LNCAP (cell line): ENCODE results near the gene HDAC3.

ENCODE experiments used
- CTCF ChIP-seq: fragments of 450-650 bp; IDR thresholded peaks from 2 replicates; pipeline ENCODE4 v1.5.1; 2017; ENCODE audit warnings: mild to moderate bottlenecking

The HDAC3 gene

GRCh38 chr5:141677415-141677814 lies 40.8 kb upstream of the HDAC3 start:
- TF ChIP-seq CTCF = no peak

- TF ChIP-seq CTCF = no peak
These were observed 39.0 kb upstream of the HDAC3 start for GRCh38 chr5:141675672-141676071.

- TF ChIP-seq CTCF = no peak
These were observed 38.1 kb upstream of the HDAC3 start for GRCh38 chr5:141674747-141675146.

GRCh38 chr5:141672841-141673813 lies 36.5 kb upstream of the HDAC3 start:
- no peak for TF ChIP-seq CTCF

- no peak for TF ChIP-seq CTCF
These were observed 35.6 kb upstream of the HDAC3 start for GRCh38 chr5:141672071-141672840.

- no peak for TF ChIP-seq CTCF
These were observed 32.9 kb upstream of the HDAC3 start for GRCh38 chr5:141669520-141669919.

GRCh38 chr5:141668601-141669265 lies 32.1 kb upstream of the HDAC3 start:
- no peak for TF ChIP-seq CTCF
